Activated T-helper 2 cell treated with anti-CD3 and anti-CD28 coated beads, Interferon-gamma antibody, Interleukin-2, Interleukin-4, amounts not matched to agents 10 μg/mL and 5 μg/mL and 100 μg/mL, durations not matched to agents 14 hours and 24 hours and 36 hours (primary cell): ENCODE measurements around the gene UNC5C. TPM values are rescaled to one million over a fixed set of nuclear protein-coding genes. Genes with fewer than 3 reads are reported as not detected.

ENCODE experiments used
- DNase-seq: peaks from one replicate; pipeline ENCODE4 v3.0.0; 2021; ENCODE audit warnings: low spot score
- H3K27ac Mint-ChIP-seq: one replicate; pipeline ENCODE4 v1.8.0; 2021; ENCODE audit warnings: mixed read lengths
- H3K27me3 Mint-ChIP-seq: one replicate; pipeline ENCODE4 v1.8.0; 2021; ENCODE audit warnings: low read depth, mixed read lengths
- H3K36me3 Mint-ChIP-seq: one replicate; pipeline ENCODE4 v1.8.0; 2021; ENCODE audit warnings: low read depth, mixed read lengths
- H3K4me1 Mint-ChIP-seq: one replicate; pipeline ENCODE4 v1.8.0; 2021; ENCODE audit warnings: low read depth, mixed read lengths
- H3K4me3 Mint-ChIP-seq: one replicate; pipeline ENCODE4 v1.8.0; 2021; ENCODE audit warnings: low read depth, mild to moderate bottlenecking, moderate library complexity, mixed read lengths
- H3K9me3 Mint-ChIP-seq: one replicate; pipeline ENCODE4 v1.8.0; 2021; ENCODE audit warnings: mixed read lengths
- intact Hi-C: fragments of 100-400 bp; cut with micrococcal nuclease; formaldehyde crosslinking; loops from one replicate; pipeline ENCODE4 v1.15.1; 2023
- total RNA-seq: library from RNA; stranded (reverse); gene quantifications from 2 replicates; pipeline ENCODE4 v1.2.3, GENCODE V29; 2022

The UNC5C gene
- total RNA-seq, 1 donor from 2014 or later = 0.11 TPM

GRCh38 chr4:95304898-95305297 is 243.9 kb downstream of the UNC5C start:
- Mint-ChIP-seq H3K27ac (no peak overlapping the region), H3K4me1 (no peaks in the 10 kb centered on the region), H3K27me3 (no peaks in the 10 kb centered on the region), H3K36me3 (no peaks in the 10 kb centered on the region), H3K4me3 (no peak overlapping the region), H3K9me3 (peaks cover 4% of the 10 kb centered on the region)
- DNase-seq = no peak
- intact Hi-C loops = no loop called here

DNA sequence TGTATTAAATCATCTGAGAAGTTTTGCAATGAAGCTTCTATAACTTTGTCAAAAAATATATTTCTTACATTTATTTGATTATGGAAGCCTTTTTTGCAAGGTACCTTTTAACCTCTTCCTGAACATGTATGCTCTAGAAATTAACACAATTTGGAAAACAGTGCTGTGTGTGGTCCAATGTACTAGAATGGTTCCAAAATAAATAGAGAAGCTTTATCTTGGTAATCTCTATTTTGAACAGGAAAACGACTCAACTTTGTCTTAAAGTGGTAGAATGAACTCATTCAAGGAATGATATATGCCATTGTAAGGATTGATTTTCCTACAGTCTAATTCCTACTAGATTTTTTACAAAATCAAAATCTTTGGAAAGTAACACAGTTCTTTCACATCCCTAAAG is 248.5 kb downstream of the UNC5C start:
- intact Hi-C loops = no loop called here
- Mint-ChIP-seq H3K27ac (no peak overlapping the region), H3K4me3 (no peak overlapping the region), H3K27me3 (no peaks in the 10 kb centered on the region), H3K36me3 (no peaks in the 10 kb centered on the region), H3K9me3 (peaks cover 20% of the 10 kb centered on the region), H3K4me1 (peaks cover 2% of the 10 kb centered on the region)
- no peak for DNase-seq

GRCh38 chr4:95296052-95296451 is 252.7 kb downstream of the UNC5C start:
- intact Hi-C loops = no loop called here
- Mint-ChIP-seq H3K4me3 (no peak overlapping the region), H3K4me1 (peaks cover 17% of the 10 kb centered on the region), H3K27ac (no peak overlapping the region), H3K36me3 (no peaks in the 10 kb centered on the region), H3K27me3 (no peaks in the 10 kb centered on the region), H3K9me3 (peaks cover 20% of the 10 kb centered on the region)
- no peak for DNase-seq

- peaks cover 26% of the 10 kb centered on the region for H3K4me1 Mint-ChIP-seq
- H3K27me3 Mint-ChIP-seq = no peaks in the 10 kb centered on the region
- H3K4me3 Mint-ChIP-seq = no peak overlapping the region
- H3K9me3 Mint-ChIP-seq = peaks cover 17% of the 10 kb centered on the region
- intact Hi-C loops = no loop called here
- no peak overlapping the region for H3K27ac Mint-ChIP-seq
- no peak for DNase-seq
- H3K36me3 Mint-ChIP-seq = no peaks in the 10 kb centered on the region
Measured at GRCh38 chr4:95295157-95295556, 253.6 kb downstream of the UNC5C start.

GRCh38 chr4:95294321-95294720 is 254.5 kb downstream of the UNC5C start:
- peaks cover 10% of the 10 kb centered on the region for H3K9me3 Mint-ChIP-seq
- peaks cover 27% of the 10 kb centered on the region for H3K4me1 Mint-ChIP-seq
- H3K36me3 Mint-ChIP-seq = no peaks in the 10 kb centered on the region
- no peak overlapping the region for H3K27ac Mint-ChIP-seq
- H3K4me3 Mint-ChIP-seq = no peak overlapping the region
- intact Hi-C loops = loop anchor here (5.0 kb wide), 1 partner anchor 127 kb away; no protein-coding TSS in a partner anchor
- no peaks in the 10 kb centered on the region for H3K27me3 Mint-ChIP-seq
- no peak for DNase-seq

- Mint-ChIP-seq H3K4me3 (no peak overlapping the region), H3K27me3 (no peaks in the 10 kb centered on the region), H3K27ac (no peak overlapping the region), H3K36me3 (no peaks in the 10 kb centered on the region), H3K9me3 (no peaks in the 10 kb centered on the region), H3K4me1 (peaks cover 36% of the 10 kb centered on the region)
- DNase-seq = no peak
- intact Hi-C loops = loop anchor here (5.0 kb wide), 1 partner anchor 126 kb away; no protein-coding TSS in a partner anchor
Measured at GRCh38 chr4:95293014-95293413, 255.8 kb downstream of the UNC5C start.

DNA sequence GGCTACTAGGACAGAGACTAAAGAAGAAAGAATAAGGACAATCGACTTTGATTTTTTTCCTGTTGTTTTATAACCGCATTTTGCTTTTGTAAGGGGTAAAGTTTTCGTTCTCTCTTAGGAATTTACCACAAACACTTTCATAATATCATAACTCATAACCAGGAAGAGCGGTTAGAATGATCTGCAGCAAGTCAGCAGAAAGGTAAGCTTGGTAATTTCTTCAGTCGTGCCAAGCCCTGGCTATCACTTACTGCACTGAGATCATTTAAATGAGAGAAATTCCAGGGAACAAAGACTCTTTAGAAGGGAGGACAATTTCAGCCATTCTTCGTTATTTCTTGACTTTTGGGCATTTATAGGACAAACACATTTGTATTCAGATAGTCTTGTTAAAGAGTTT is 258.1 kb downstream of the UNC5C start:
- intact Hi-C loops = loop anchor here (1.0 to 5.0 kb wide), 2 partner anchors 41 to 123 kb away; no protein-coding TSS in a partner anchor
- Mint-ChIP-seq H3K9me3 (no peaks in the 10 kb centered on the region), H3K36me3 (no peaks in the 10 kb centered on the region), H3K4me3 (no peak overlapping the region), H3K4me1 (peaks cover 34% of the 10 kb centered on the region), H3K27ac (no peak overlapping the region), H3K27me3 (no peaks in the 10 kb centered on the region)
- DNase-seq = no peak

- Mint-ChIP-seq H3K4me1 (peaks cover 34% of the 10 kb centered on the region), H3K9me3 (no peaks in the 10 kb centered on the region), H3K27ac (no peak overlapping the region), H3K27me3 (no peaks in the 10 kb centered on the region), H3K36me3 (no peaks in the 10 kb centered on the region), H3K4me3 (no peak overlapping the region)
- intact Hi-C loops = no loop called here
- no peak for DNase-seq
Measured at GRCh38 chr4:95289028-95289634, 259.6 kb downstream of the UNC5C start.

GRCh38 chr4:95288552-95288951 is 260.2 kb downstream of the UNC5C start:
- Mint-ChIP-seq H3K4me1 (peaks cover 31% of the 10 kb centered on the region), H3K27me3 (no peaks in the 10 kb centered on the region), H3K4me3 (no peak overlapping the region), H3K36me3 (no peaks in the 10 kb centered on the region), H3K9me3 (no peaks in the 10 kb centered on the region), H3K27ac (no peak overlapping the region)
- intact Hi-C loops = no loop called here
- DNase-seq = no peak

GRCh38 chr4:95285797-95286196 is 263.0 kb downstream of the UNC5C start:
- peaks cover 17% of the 10 kb centered on the region for H3K4me1 Mint-ChIP-seq
- peaks cover 12% of the 10 kb centered on the region for H3K9me3 Mint-ChIP-seq
- no peaks in the 10 kb centered on the region for H3K36me3 Mint-ChIP-seq
- no peaks in the 10 kb centered on the region for H3K27me3 Mint-ChIP-seq
- DNase-seq = no peak
- intact Hi-C loops = no loop called here
- H3K27ac Mint-ChIP-seq = no peak overlapping the region
- no peak overlapping the region for H3K4me3 Mint-ChIP-seq

- Mint-ChIP-seq H3K4me3 (no peak overlapping the region), H3K4me1 (peaks cover 10% of the 10 kb centered on the region), H3K27ac (no peak overlapping the region), H3K9me3 (peaks cover 15% of the 10 kb centered on the region), H3K27me3 (no peaks in the 10 kb centered on the region), H3K36me3 (no peaks in the 10 kb centered on the region)
- intact Hi-C loops = no loop called here
- DNase-seq = no peak
Measured at GRCh38 chr4:95284655-95285054, 264.1 kb downstream of the UNC5C start.

GRCh38 chr4:95283320-95283719 is 265.5 kb downstream of the UNC5C start:
- intact Hi-C loops = no loop called here
- Mint-ChIP-seq H3K27me3 (no peaks in the 10 kb centered on the region), H3K27ac (no peak overlapping the region), H3K9me3 (peaks cover 15% of the 10 kb centered on the region), H3K4me3 (no peak overlapping the region), H3K4me1 (no peaks in the 10 kb centered on the region), H3K36me3 (no peaks in the 10 kb centered on the region)
- DNase-seq = no peak

- Mint-ChIP-seq H3K27me3 (no peaks in the 10 kb centered on the region), H3K4me3 (no peak overlapping the region), H3K9me3 (no peaks in the 10 kb centered on the region), H3K36me3 (no peaks in the 10 kb centered on the region), H3K4me1 (no peaks in the 10 kb centered on the region), H3K27ac (no peak overlapping the region)
- no peak for DNase-seq
- intact Hi-C loops = no loop called here
Measured at GRCh38 chr4:95272797-95273196, 276.0 kb downstream of the UNC5C start.

- H3K27me3 Mint-ChIP-seq = no peaks in the 10 kb centered on the region
- no peaks in the 10 kb centered on the region for H3K9me3 Mint-ChIP-seq
- no peaks in the 10 kb centered on the region for H3K4me1 Mint-ChIP-seq
- H3K36me3 Mint-ChIP-seq = no peaks in the 10 kb centered on the region
- no peak overlapping the region for H3K27ac Mint-ChIP-seq
- no peak overlapping the region for H3K4me3 Mint-ChIP-seq
- no peak for DNase-seq
- intact Hi-C loops = no loop called here
Measured at GRCh38 chr4:95272036-95272435, 276.7 kb downstream of the UNC5C start.
